Endothelial cell of umbilical vein (primary cell): ENCODE measurements around the gene SOX5. TPM values are rescaled to one million over a fixed set of nuclear protein-coding genes. Genes with fewer than 3 reads are reported as not detected.

ENCODE experiments used
- BruUV-seq: library from RNA; stranded (reverse); fragments of 400-500 nt; replicated peaks from 2 replicates; lab custom pipeline; 2021; lab: Mats Ljungman, UMichigan
- CTCF ChIA-PET: fragments of 300-600, 350-600 bp; sonication (Branson Sonifier 250); formaldehyde crosslinking; loops from one replicate; lab custom pipeline; 2021; ENCODE audit warnings: antibody characterized with exemption, inconsistent platforms; lab: Charles Lee
- POLR2A ChIA-PET: fragments of 300-600, 350-600 bp; sonication (Branson Sonifier 250); formaldehyde crosslinking; loops from one replicate; lab custom pipeline; 2021; ENCODE audit warnings: antibody characterized with exemption, inconsistent platforms; lab: Charles Lee
- DNase-seq: peaks from one replicate; pipeline ENCODE4 v3.0.0-alpha.2; 2011; ENCODE audit warnings: low read depth, low spot score
- FAIRE-seq: peaks from 2 replicates; lab custom pipeline; 2011; peaks lifted over from hg19 to GRCh38; lab: Jason Lieb, UNC
- H2AFZ ChIP-seq: 2 replicates; pipeline ENCODE4 v1.6.0; 2012; ENCODE audit warnings: low read depth, low read length, control low read depth, inconsistent platforms
- H3K27ac ChIP-seq: 2 replicates; pipeline ENCODE4 v1.5.1; 2011; ENCODE audit warnings: low read depth, mild to moderate bottlenecking, control low read depth, low read length, moderate library complexity; ENCODE audit not compliant: insufficient read depth
- H3K27me3 ChIP-seq, 2 experiments: 2 replicates each; pipeline versions ENCODE4 v1.6.0 to v1.6.1; 2011; ENCODE audit warnings: low read length in 2 of 2, mixed read lengths in 1 of 2; ENCODE audit not compliant: control insufficient read depth in 2 of 2, insufficient read depth in 2 of 2
- H3K36me3 ChIP-seq, 2 experiments: 2 replicates in 1 of 2; 3 replicates in 1 of 2; pipeline ENCODE4 v1.5.1; 2011; ENCODE audit warnings: low read length in 2 of 2, mild to moderate bottlenecking in 1 of 2, moderate library complexity in 1 of 2; ENCODE audit not compliant: control insufficient read depth in 2 of 2, insufficient read depth in 2 of 2; ENCODE audit errors: extremely low read depth in 1 of 2
- H3K4me1 ChIP-seq: 3 replicates; pipeline ENCODE4 v1.5.1; 2011; ENCODE audit warnings: mild to moderate bottlenecking, low read length; ENCODE audit not compliant: control insufficient read depth, insufficient read depth; ENCODE audit errors: extremely low read depth
- H3K4me2 ChIP-seq: 2 replicates; pipeline ENCODE4 v1.6.1; 2011; ENCODE audit warnings: low read length, control low read depth, mixed read lengths; ENCODE audit not compliant: insufficient read depth
- H3K4me3 ChIP-seq, 3 experiments: fragments of 200-600 bp in 1 of 3; sonication (generic), shearing (Covaris generic) in 1 of 3; replicated peaks in 1 of 3; 2 replicates each; pipeline ENCODE4 v1.5.1; 2011 to 2016; ENCODE audit warnings: control low read depth in 3 of 3, low read length in 3 of 3, mild to moderate bottlenecking in 2 of 3, inconsistent platforms in 1 of 3, low read depth in 1 of 3, moderate library complexity in 1 of 3; ENCODE audit not compliant: insufficient read depth in 1 of 3
- H3K79me2 ChIP-seq: 2 replicates; pipeline ENCODE4 v1.6.0; 2012; ENCODE audit warnings: low read length, inconsistent platforms; ENCODE audit not compliant: control insufficient read depth, insufficient read depth
- H3K9ac ChIP-seq: replicated peaks from 2 replicates; pipeline ENCODE3; 2011; ENCODE audit warnings: low read length, control low read depth; ENCODE audit not compliant: insufficient read depth; ENCODE audit errors: extremely low read depth
- H3K9me1 ChIP-seq: replicated peaks from 3 replicates; pipeline ENCODE4 v1.6.0; 2011; ENCODE audit warnings: mild to moderate bottlenecking, low read length; ENCODE audit not compliant: control insufficient read depth, insufficient read depth; ENCODE audit errors: extremely low read depth
- H3K9me3 ChIP-seq: replicated peaks from 2 replicates; pipeline ENCODE4 v1.5.1; 2012; ENCODE audit warnings: low read length, inconsistent platforms; ENCODE audit not compliant: control insufficient read depth, insufficient read depth
- H4K20me1 ChIP-seq: replicated peaks from 2 replicates; pipeline ENCODE3; 2011; ENCODE audit warnings: mild to moderate bottlenecking, low read length; ENCODE audit not compliant: control insufficient read depth, insufficient read depth; ENCODE audit errors: extremely low read depth
- CTCF ChIP-seq, 2 donors: IDR thresholded peaks; 1 replicate in 1 of 2; 2 replicates in 1 of 2; pipeline ENCODE4 v1.5.1; 2011; ENCODE audit warnings: low read length in 2 of 2, mild to moderate bottlenecking in 2 of 2, moderate library complexity in 2 of 2, control low read depth in 1 of 2, inconsistent platforms in 1 of 2, low read depth in 1 of 2; ENCODE audit not compliant: insufficient read depth in 1 of 2; ENCODE audit errors: extremely low read depth in 1 of 2
- EZH2 ChIP-seq: IDR thresholded peaks from 2 replicates; pipeline ENCODE4 v1.6.1; 2012; ENCODE audit warnings: borderline replicate concordance, low read depth, mild to moderate bottlenecking, moderate library complexity, low read length, inconsistent platforms; ENCODE audit not compliant: severe bottlenecking
- FOS ChIP-seq: IDR thresholded peaks from 2 replicates; pipeline ENCODE4 v1.6.1; 2011; ENCODE audit warnings: mild to moderate bottlenecking, low read length, moderate library complexity, borderline replicate concordance; ENCODE audit not compliant: insufficient read depth
- GATA2 ChIP-seq: IDR thresholded peaks from 2 replicates; pipeline ENCODE4 v1.7.0; 2011; ENCODE audit warnings: low read depth, mild to moderate bottlenecking, moderate library complexity, mixed read lengths, low read length; ENCODE audit not compliant: insufficient read length, insufficient read depth
- JUN ChIP-seq: IDR thresholded peaks from 2 replicates; pipeline ENCODE4 v1.6.1; 2011; ENCODE audit warnings: borderline replicate concordance, low read depth; ENCODE audit not compliant: insufficient read length, insufficient read depth
- MAX ChIP-seq: IDR thresholded peaks from 2 replicates; pipeline ENCODE4 v1.6.1; 2011; ENCODE audit not compliant: insufficient read depth, insufficient read length
- MYC ChIP-seq: IDR thresholded peaks from one replicate; pipeline ENCODE4 v1.6.1; 2011; ENCODE audit warnings: mild to moderate bottlenecking, low read depth, low read length
- POLR2A ChIP-seq: IDR thresholded peaks from 2 replicates; pipeline ENCODE4 v1.6.1; 2012; ENCODE audit warnings: low read depth, mild to moderate bottlenecking, control low read depth, low read length
- POLR2AphosphoS5 ChIP-seq: IDR thresholded peaks from 2 replicates; pipeline ENCODE4 v1.6.1; 2012; ENCODE audit warnings: low read depth, mild to moderate bottlenecking, control low read depth, low read length, moderate library complexity; ENCODE audit not compliant: insufficient read depth
- dilution Hi-C: fragments of 300-500 bp; cut with MboI; formaldehyde crosslinking; loops from one replicate; pipeline ENCODE4 v1.15.0; 2019; ENCODE audit warnings: low sequenced_read_pairs; ENCODE audit not compliant: extremely low pct_ligation_motif_present
- intact Hi-C: fragments of 100-400 bp; cut with micrococcal nuclease; formaldehyde crosslinking; loops from one replicate; pipeline ENCODE4 v1.10.0; 2022
- polyA plus RNA-seq, 4 experiments: library from polyadenylated mRNA; depleted of rRNA in 3 of 4; stranded (reverse) in 3 of 4; unstranded in 1 of 4; fragments of >200 nt; gene quantifications; 2 replicates each; pipeline versions ENCODE4 v1.2.1 to v1.2.3, GENCODE V29; 2011 to 2012; ENCODE audit warnings: missing spikeins in 1 of 4
- total RNA-seq: library from RNA; stranded (reverse); gene quantifications from 2 replicates; pipeline ENCODE4 v1.2.3, GENCODE V29; 2021

SOX5 gene
- total and polyA plus RNA-seq, 2 donors (not counting 3 experiments of a cell fraction or from before 2014, with no cell fraction given), result 0.63 to 3.5 TPM

GRCh38 chr12:23534196-23534595 lies 415.3 kb downstream of the SOX5 start:
- Histone ChIP-seq H3K9ac (no peak overlapping the region), H3K79me2 (no peaks in the 10 kb centered on the region), H3K9me3 (no peaks in the 10 kb centered on the region), H3K4me2 (no peak overlapping the region), H3K36me3 (no peaks in the 10 kb centered on the region), H3K27me3 (no peaks in the 10 kb centered on the region), H3K27ac (no peak overlapping the region), H2AFZ (no peak overlapping the region), H3K4me1 (no peaks in the 10 kb centered on the region), H4K20me1 (no peaks in the 10 kb centered on the region), H3K4me3 (no peak overlapping the region), H3K9me1 (no peaks in the 10 kb centered on the region)
- DNase-seq, result no peak
- ChIA-PET CTCF (no interaction called here), POLR2A (no interaction called here)
- FAIRE-seq, result no peak
- dilution Hi-C loops (no loop called here), intact Hi-C loops (no loop called here)
- TF ChIP-seq FOS (no peak), CTCF (IDR thresholded peaks at IDR 0.05; ENCODE audit: extremely low read depth in 1 of 2, insufficient read depth in 1 of 2, low read depth in 1 of 2, low read length in 2 of 2) (no peak), POLR2A (no peak), JUN (no peak), POLR2AphosphoS5 (no peak), MYC (no peak), MAX (no peak), EZH2 (no peak), GATA2 (no peak)
- no TSS peak for BruUV-seq
